Measurements from ENCODE around the gene PHEX. TPM values are rescaled to one million over a fixed set of nuclear protein-coding genes. Genes with fewer than 3 reads are reported as not detected.

Gene PHEX
- total and polyA plus RNA-seq, 5 donors: 0.02 to 0.29 (median 0.08) TPM; not detected in 2

DNA sequence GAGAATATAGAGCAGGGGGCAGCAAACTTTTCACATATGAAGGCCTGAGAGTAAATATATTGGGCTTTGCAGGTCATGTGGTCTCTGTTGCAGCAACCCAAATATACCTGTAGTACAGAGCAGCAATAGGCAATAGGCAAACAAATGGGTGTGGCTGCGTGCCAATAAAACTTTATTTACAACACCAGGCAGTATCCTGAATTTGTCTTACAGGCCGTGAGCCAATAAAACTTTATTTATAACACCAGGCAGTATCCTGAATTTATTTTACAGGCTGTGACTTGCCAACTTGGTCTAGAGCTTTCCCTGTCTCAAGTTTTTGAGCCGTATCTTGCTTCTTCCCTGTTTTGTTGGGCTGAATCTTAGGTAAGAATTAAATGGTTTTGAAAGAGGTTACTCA, 118.2 kb downstream of the PHEX start:
- DNase-seq (no peak), ATAC-seq (no peak)
- no peak overlapping the region for H3K27ac ChIP-seq (ENCODE audit: low read length)
- H3K4me3 ChIP-seq (ENCODE audit: low read length): no peak overlapping the region
- 84% methylated on average over 3 of the region's 3 CpGs for WGBS
- no peaks in the 10 kb centered on the region for H3K9me3 ChIP-seq (ENCODE audit: control insufficient read depth, low read length)
- no peaks in the 10 kb centered on the region for H3K4me1 ChIP-seq (ENCODE audit: control insufficient read depth, insufficient read depth, low read length)
- intact Hi-C loops (cut with DNase I): no loop called here
- no peaks in the 10 kb centered on the region for H3K27me3 ChIP-seq (ENCODE audit: control insufficient read depth, insufficient read depth)

- DNase-seq (no peak), ATAC-seq (no peak)
- H3K4me3 ChIP-seq (ENCODE audit: low read length): no peak overlapping the region
- H3K4me1 ChIP-seq (ENCODE audit: control insufficient read depth, insufficient read depth, low read length): no peaks in the 10 kb centered on the region
- H3K9me3 ChIP-seq (ENCODE audit: control insufficient read depth, low read length): no peaks in the 10 kb centered on the region
- 91% methylated on average over 6 of the region's 6 CpGs for WGBS
- intact Hi-C loops (cut with DNase I): no loop called here
- no peaks in the 10 kb centered on the region for H3K27me3 ChIP-seq (ENCODE audit: control insufficient read depth, insufficient read depth)
- H3K27ac ChIP-seq (ENCODE audit: low read length): no peak overlapping the region
Measured at GRCh38 chrX:22155126-22155525, 123.0 kb downstream of the PHEX start.

DNA sequence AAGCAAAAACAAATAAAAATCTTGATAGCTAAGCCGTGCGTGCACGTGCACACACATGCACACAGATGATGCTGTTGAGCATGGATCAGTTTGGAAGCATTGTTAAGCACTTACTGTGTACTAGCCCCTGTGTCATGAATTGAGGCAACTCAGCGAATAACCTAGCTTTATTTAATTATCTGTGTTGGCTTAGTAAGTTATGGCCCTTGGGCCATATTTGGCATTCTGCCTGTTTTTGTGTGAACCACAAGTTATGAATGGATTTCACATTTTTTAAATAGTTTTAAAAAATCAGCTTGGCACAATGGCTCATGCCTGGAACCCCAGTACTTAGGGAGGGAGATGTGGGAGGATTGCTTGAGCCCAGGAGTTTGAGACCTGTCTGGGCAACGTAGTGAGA, 126.9 kb downstream of the PHEX start:
- Histone ChIP-seq H3K4me3 (ENCODE audit: low read length) (no peak overlapping the region), H3K9me3 (ENCODE audit: control insufficient read depth, low read length) (no peaks in the 10 kb centered on the region), H3K27ac (ENCODE audit: low read length) (no peak overlapping the region), H3K4me1 (ENCODE audit: control insufficient read depth, insufficient read depth, low read length) (no peaks in the 10 kb centered on the region), H3K27me3 (ENCODE audit: control insufficient read depth, insufficient read depth) (no peaks in the 10 kb centered on the region)
- intact Hi-C loops (cut with DNase I): no loop called here
- WGBS: 88% methylated on average over 5 of the region's 5 CpGs
- DNase-seq (no peak), ATAC-seq (no peak)

DNA sequence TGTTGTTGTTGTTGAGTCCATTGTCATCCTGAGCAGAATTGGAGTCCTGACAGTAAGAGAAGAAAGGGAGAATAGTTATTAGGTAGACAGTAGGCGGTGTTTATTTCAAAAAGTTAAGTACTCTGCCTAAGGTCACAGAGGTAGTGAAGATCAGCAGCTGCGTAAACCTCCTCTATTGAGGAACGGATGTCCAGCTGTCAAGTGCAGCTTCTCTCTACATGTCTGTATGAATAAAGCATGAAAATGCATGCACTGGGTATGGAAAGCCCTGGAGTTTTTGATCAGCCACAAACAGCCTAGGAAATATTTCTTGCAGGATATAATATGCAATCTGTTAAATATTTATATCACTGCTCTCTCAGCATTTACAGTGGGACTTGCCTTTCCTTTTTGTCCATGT, 131.2 kb downstream of the PHEX start:
- H3K27ac ChIP-seq (ENCODE audit: low read length): no peak overlapping the region
- ATAC-seq: no peak

GRCh38 chrX:22164770-22165388, 132.8 kb downstream of the PHEX start:
- DNase-seq: no peak
- Histone ChIP-seq H3K4me1 (ENCODE audit: control insufficient read depth, insufficient read depth, low read length) (no peaks in the 10 kb centered on the region), H3K4me3 (ENCODE audit: low read length) (no peak overlapping the region), H3K27me3 (ENCODE audit: control insufficient read depth, insufficient read depth) (no peaks in the 10 kb centered on the region), H3K9me3 (ENCODE audit: control insufficient read depth, low read length) (no peaks in the 10 kb centered on the region), H3K27ac (ENCODE audit: low read length) (no peak overlapping the region)
- ATAC-seq: no peak
- intact Hi-C loops (cut with DNase I): no loop called here
- WGBS: 77% methylated on average over 3 of the region's 3 CpGs

More for the DNA sequence above, 131.2 kb downstream of the PHEX start:
- H3K4me3 ChIP-seq (ENCODE audit: low read length): no peak overlapping the region
- intact Hi-C loops (cut with DNase I): no loop called here
- DNase-seq: no peak
- no peaks in the 10 kb centered on the region for H3K27me3 ChIP-seq (ENCODE audit: control insufficient read depth, insufficient read depth)
- 89% methylated on average over 3 of the region's 3 CpGs for WGBS
- H3K4me1 ChIP-seq (ENCODE audit: control insufficient read depth, insufficient read depth, low read length): no peaks in the 10 kb centered on the region
- H3K9me3 ChIP-seq (ENCODE audit: control insufficient read depth, low read length): no peaks in the 10 kb centered on the region

- no peaks in the 10 kb centered on the region for H3K4me1 ChIP-seq (ENCODE audit: control insufficient read depth, insufficient read depth, low read length)
- ATAC-seq (no peak), DNase-seq (no peak)
- H3K9me3 ChIP-seq (ENCODE audit: control insufficient read depth, low read length): no peaks in the 10 kb centered on the region
- no peak overlapping the region for H3K4me3 ChIP-seq (ENCODE audit: low read length)
- H3K27me3 ChIP-seq (ENCODE audit: control insufficient read depth, insufficient read depth): no peaks in the 10 kb centered on the region
- intact Hi-C loops (cut with DNase I): no loop called here
- 96% methylated on average over 4 of the region's 4 CpGs for WGBS
- H3K27ac ChIP-seq (ENCODE audit: low read length): no peak overlapping the region
Measured at GRCh38 chrX:22165732-22166457, 133.8 kb downstream of the PHEX start.

DNA sequence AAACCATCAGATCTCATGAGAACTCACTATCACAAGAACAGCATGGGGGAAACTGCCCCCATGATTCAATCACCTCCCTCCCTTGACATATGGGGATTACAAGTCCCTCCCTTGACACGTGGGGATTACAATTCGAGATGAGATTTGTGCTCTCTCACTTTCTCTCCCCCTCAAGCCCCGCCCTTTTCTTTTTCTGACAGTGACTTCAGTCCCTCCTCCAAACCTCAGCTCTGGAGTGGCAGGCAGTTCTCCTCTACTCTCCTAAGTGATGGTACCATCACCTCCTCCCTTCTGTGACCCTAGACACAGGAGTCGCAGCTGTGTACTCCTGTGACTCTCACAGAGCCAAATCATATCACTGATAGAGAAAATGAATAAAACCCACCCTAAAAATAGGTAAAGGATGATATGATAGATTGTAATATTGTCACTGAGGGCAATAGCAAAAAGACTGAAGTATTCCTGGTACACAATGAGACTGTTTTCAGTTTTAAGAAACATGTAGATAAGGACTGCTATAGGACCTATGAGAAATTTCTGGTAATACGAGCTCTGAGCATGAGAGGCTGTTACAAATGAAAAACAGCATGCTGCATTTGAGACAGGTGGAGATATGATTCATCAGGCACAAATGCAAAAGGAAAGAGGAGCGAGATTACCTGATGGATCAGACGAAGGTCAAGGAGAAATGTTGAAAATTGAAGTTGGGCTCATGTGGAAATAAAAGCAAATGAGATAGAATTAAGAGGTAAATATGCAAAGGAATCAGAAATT, 139.3 kb downstream of the PHEX start:
- Histone ChIP-seq H3K4me1 (ENCODE audit: control insufficient read depth, insufficient read depth, low read length) (no peaks in the 10 kb centered on the region), H3K9me3 (ENCODE audit: control insufficient read depth, low read length) (no peaks in the 10 kb centered on the region), H3K4me3 (ENCODE audit: low read length) (no peak overlapping the region), H3K27ac (ENCODE audit: low read length) (no peak overlapping the region), H3K27me3 (ENCODE audit: control insufficient read depth, insufficient read depth) (no peaks in the 10 kb centered on the region)
- ATAC-seq: no peak
- intact Hi-C loops (cut with DNase I): no loop called here
- WGBS: 62% methylated on average over 7 of the region's 7 CpGs
- DNase-seq: no peak

DNA sequence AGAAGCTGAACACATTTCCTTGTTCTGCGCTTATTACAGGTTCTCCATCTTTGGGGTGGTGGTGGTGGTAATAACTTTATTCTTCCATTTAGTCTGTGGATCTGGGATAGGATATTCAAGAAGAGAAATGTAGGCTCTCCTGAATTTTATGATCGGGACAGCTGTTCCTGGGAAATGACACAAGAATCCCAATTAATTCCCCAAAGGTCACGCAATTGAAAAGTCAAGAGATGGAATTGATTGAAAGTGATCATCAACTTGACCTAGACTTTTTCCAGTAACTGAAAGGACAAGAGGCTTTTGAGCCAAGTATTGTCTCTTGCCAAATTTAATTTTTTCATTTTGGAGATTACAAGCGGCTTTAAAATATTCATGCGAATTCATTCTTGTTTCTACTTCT, 141.8 kb downstream of the PHEX start:
- Histone ChIP-seq H3K4me1 (ENCODE audit: control insufficient read depth, insufficient read depth, low read length) (no peaks in the 10 kb centered on the region), H3K9me3 (ENCODE audit: control insufficient read depth, low read length) (no peaks in the 10 kb centered on the region), H3K27ac (ENCODE audit: low read length) (no peak overlapping the region), H3K4me3 (ENCODE audit: low read length) (no peak overlapping the region), H3K27me3 (ENCODE audit: control insufficient read depth, insufficient read depth) (no peaks in the 10 kb centered on the region)
- no peak for DNase-seq
- ATAC-seq: no peak
- intact Hi-C loops (cut with DNase I): no loop called here
- 75% methylated on average over 5 of the region's 5 CpGs for WGBS

DNA sequence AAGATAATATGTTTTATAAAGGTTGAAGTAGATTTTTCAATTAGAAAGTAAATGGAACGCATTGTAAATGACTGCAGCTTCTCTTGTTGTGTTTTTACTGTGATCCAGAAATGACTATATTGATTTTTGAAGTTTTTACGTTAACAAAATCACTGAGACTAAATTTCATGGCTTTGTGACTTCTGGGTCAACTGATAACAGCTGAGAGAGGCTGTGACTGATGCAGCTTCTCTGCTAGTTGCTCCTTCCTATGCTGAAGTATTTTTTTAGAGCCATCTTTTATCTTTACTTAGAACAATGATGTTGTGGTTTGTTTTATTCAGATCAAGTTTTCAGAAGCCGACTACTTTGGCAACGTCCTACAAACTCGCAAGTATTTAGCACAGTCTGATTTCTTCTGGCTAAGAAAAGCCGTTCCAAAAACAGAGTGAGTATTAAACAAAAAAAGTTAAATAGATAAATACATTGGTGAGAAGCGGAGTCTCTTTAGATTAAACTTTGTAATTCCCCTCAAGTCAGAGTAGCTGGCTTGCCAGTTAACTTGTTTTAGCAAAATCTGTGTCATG, 145.9 kb downstream of the PHEX start:
- H3K9me3 ChIP-seq (ENCODE audit: control insufficient read depth, low read length): no peaks in the 10 kb centered on the region
- WGBS: 44% methylated on average over 7 of the region's 7 CpGs
- no peak overlapping the region for H3K4me3 ChIP-seq (ENCODE audit: low read length)
- no peaks in the 10 kb centered on the region for H3K27me3 ChIP-seq (ENCODE audit: control insufficient read depth, insufficient read depth)
- intact Hi-C loops (cut with DNase I): no loop called here
- no peak overlapping the region for H3K27ac ChIP-seq (ENCODE audit: low read length)
- no peaks in the 10 kb centered on the region for H3K4me1 ChIP-seq (ENCODE audit: control insufficient read depth, insufficient read depth, low read length)
- ATAC-seq: no peak
- DNase-seq: no peak

GRCh38 chrX:22184096-22184495, 152.0 kb downstream of the PHEX start:
- Histone ChIP-seq H3K4me1 (ENCODE audit: control insufficient read depth, insufficient read depth, low read length) (no peaks in the 10 kb centered on the region), H3K4me3 (ENCODE audit: low read length) (no peak overlapping the region), H3K27ac (ENCODE audit: low read length) (no peak overlapping the region), H3K27me3 (ENCODE audit: control insufficient read depth, insufficient read depth) (no peaks in the 10 kb centered on the region), H3K9me3 (ENCODE audit: control insufficient read depth, low read length) (no peaks in the 10 kb centered on the region)
- ATAC-seq (no peak), DNase-seq (no peak)
- WGBS: 45% methylated on average over 2 of the region's 2 CpGs
- intact Hi-C loops (cut with DNase I): no loop called here

DNA sequence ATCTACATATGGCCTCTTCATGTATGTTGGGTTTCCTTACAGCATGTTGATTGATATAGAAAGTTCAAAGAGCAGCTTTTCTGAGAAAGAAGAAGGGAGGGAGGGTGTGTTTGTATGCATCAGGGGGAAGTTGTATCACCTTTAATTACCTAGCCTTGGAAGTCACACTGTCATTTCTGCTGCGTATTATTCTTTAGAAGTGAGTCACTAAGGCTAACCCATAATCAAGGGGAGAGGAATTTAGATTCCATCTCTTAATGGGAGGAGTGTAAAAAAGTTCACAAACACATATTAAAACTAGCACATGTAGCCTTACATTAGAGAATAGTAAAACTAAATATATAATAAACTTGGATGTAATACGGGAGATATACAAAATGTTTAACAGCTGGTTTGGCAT, 154.0 kb downstream of the PHEX start:
- intact Hi-C loops (cut with DNase I): no loop called here
- no peak for DNase-seq
- ATAC-seq: no peak

More for the DNA sequence above, 154.0 kb downstream of the PHEX start:
- H3K4me3 ChIP-seq (ENCODE audit: low read length): no peak overlapping the region
- no peaks in the 10 kb centered on the region for H3K4me1 ChIP-seq (ENCODE audit: control insufficient read depth, insufficient read depth, low read length)
- no peaks in the 10 kb centered on the region for H3K27me3 ChIP-seq (ENCODE audit: control insufficient read depth, insufficient read depth)
- WGBS: 85% methylated on average over 2 of the region's 2 CpGs
- no peak overlapping the region for H3K27ac ChIP-seq (ENCODE audit: low read length)
- no peaks in the 10 kb centered on the region for H3K9me3 ChIP-seq (ENCODE audit: control insufficient read depth, low read length)

Measured in right cardiac atrium (tissue), 5 donors.